Activated CD4-positive, alpha-beta T cell treated with anti-CD3 and anti-CD28 coated beads for 24 hours (primary cell): Measurements from ENCODE around the gene SNRPD3.
"Not testable (repeated sequence)": the region's sequence is repeated elsewhere in the genome, so short reads cannot be mapped to it uniquely, and the experiment has no call there.

Source experiments
- DNase-seq, 2 donors: peaks; one replicate each; pipeline ENCODE4 v3.0.0-alpha.2; 2020; ENCODE audit warnings: low read depth in 2 of 2

Gene SNRPD3

DNA sequence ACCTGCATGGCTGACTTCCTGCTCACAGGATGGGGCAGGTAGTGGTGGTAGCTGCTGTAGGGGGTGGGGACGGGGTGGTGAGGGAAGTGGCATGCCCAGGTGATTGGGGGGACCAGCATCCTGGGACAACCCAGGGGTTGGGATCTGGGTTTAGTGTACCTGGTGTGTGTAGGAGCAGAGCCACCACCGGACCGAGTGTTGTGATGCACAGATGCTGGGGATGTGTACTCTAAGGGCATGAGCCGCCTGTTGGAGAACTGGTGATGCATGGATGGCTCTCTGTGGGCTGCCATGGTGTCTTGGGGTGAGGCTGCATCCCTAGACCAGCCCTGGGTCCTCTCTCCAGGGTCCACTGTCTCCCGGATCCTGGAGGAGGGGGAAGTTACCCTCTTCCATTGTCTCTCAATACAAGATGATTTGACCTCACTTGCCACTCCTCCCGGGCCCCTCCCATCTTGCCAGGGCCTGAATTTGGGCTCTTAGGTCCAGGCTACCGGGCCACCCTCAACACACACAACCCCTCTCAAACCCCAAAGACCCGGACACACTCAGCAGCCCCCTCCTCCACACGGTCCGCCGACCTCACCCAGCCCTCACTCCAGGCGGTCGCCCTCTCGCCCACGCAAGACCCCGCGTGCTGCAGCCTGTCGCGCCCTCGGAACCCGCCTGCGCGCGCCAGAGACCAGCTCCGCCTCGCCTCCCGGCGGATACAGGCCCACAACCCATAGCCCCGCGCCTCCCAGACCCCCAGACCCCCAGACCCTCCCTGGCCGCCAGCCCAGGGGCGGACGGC lies 36.5 kb downstream of the SNRPD3 start:
- DNase-seq, result no peak

DNA sequence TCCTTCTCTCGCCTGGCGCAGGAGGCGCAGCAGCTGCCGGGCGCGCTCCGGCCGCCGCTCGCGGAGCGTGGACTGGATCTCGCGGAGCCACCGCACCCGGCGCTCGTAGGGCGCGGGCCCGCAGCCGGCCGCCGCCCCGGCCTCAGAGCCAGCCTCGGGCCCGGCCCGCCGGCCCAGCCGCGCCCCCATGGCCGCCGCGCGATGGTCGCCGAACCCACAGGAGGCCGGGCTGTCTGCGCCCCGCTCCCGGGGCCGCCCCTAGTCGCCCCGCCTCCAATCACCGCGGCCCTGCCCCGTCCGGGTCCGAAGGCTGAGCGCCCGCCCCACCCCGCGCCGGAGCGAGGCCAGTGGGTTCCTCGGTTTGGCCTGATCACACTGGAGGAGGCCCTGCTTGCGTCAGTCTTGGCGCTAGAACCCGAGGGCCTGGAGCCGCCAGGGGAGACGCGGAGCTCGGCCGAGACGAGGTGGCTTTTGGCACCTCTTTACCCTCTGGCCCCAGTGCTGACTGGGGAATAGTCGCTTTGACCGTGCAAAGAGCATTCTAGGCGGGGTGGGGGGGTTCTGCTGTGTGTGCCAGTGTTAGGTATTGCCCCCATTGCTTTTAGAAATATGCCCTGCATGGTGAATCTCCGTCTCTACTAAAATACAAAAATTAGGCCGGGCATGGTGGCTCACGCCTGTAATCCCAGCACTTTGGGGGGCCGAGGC lies 37.2 kb downstream of the SNRPD3 start, which contains the start of gene LRRC75B:
TSS of gene LRRC75B (minus strand) at position 223 of the 708 bp plus-strand sequence. CDS start at position 189, 34 bp downstream.
- peak in 1 of 2 donors; percentile 18 for DNase-seq

DNA sequence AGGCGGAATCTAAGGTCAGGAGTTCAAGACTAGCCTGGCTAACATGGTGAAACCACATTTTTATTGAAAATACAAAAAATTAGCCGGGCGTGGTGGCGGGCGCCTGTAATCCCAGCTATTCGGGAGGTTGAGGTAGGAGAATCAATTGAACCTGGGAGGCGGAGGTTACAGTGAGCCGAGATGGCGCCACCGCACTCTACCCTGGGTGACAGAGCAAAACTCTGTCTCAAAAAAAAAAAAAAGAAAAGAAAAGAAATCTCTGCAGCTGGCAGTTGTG lies 37.7 kb downstream of the SNRPD3 start:
- DNase-seq, result not testable (repeated sequence)

DNA sequence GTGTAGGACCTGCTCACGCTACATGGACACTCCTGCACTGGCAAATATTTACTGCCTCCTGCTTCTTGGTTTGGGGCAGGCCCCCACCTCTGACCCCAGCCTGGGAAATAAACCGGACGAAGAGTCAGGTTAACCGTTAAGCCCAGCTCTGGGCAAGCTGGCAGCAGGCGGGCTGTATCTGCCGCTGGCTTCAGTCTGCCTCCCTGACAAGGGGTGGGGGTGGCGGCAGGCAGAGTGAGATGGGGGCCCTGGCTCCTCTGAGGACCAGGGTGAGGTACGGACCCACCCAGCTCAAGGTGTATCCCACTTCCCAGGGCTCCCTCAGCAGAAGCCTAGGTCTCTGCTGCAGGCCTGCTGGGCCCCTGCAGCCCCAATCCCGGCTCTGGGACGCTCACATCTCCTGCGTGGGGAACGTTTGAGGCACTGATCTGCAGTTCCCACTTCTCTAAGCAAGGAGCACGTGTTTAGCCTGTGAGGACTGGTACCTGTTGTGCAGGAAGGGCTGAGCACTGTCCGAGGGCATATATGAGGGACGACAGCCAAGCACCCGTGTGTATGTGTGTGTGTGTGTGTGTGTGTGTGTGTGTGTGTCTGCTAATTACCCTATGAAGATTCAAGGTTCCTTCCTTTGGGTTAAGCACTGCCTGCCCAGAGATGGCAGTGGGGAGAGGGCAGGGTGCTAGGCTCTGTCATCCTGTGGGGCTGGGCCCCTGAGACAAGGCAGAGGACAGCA lies 38.2 kb downstream of the SNRPD3 start:
- no peak for DNase-seq

DNA sequence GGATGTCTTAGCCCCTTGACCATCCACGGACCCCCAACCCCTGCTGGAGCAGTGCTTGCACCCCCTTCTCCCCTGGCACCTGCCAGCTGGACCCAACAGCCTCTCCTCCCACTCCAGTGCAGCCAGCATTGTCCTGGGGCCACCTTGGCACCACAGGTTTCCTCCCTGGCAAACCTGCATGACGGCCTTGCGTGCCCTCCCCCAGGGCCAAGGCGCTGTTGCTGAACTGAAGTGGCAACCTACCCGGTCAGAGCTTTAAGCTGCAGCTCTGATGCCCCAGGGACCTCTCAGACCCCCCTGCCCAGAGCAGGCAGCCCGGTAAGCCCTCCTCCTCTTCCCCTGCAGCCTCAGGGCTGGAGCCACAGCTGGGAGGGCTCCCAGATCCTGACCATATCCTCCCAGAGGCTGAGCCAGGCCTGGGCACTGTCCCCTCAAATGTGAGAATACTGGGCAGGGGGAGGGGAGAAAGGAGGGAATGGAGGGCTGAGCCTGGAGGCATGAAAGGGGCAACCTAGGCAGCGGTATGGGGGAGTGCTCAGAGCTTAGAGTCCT lies 38.8 kb downstream of the SNRPD3 start:
- DNase-seq, result no peak

DNA sequence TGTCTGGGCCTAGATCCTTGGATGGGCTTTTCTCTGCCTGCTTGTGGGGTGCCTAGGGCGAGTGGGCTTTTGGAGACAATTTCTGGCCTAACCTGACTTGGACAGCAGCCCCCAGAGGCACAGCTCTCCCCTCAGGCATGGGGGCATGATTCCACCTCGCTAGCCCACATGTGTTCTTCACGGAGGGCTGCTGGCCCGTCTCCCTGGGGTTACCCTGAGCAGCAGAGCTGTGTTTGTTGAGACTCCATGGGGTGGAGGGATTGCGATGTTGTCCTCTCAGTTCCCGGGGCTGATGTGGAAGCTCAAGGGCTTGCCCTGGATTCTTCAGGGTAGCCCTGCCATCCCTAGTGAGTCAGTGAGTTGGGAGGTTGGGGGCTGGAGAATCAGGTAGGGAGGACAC lies 39.4 kb downstream of the SNRPD3 start:
- DNase-seq, result no peak

DNA sequence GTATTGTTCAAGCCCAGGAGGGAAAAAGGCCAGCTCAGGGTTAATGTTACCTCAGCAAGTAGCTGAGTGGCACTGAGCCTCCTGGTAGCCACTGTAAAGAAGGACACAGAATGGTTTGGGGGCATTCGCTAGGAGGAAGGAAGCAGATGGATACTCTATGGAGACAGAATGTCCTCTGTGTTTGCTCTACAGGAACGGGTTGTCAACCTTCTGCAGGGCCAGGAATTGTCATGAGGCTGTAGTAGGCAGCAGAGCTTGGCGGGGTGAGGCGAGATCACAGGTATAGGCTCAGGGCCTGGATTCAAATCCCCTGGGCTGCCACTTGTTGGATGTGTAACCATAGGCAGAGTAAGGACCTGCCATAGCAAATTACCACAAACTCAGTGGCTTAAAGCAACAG lies 40.1 kb downstream of the SNRPD3 start:
- no peak for DNase-seq

DNA sequence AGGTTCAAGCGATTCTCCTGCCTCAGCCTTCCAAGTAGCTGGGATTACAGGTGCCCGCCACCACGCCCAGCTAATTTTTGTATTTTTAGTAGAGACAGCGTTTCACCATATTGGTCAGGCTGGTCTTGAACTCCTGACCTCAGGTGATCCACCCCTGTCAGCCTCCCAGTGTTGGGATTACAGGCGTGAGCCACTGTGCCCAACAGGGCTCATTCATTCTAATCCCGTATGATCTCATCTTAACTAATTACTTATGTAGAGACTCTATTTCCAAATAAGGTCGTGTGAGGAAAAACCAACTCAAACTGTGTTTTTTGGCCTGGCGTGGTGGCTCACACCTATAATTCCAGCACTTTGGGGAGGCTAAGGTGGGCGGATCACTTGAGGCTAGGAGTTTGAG lies 41.3 kb downstream of the SNRPD3 start:
- DNase-seq, result not testable (repeated sequence)

DNA sequence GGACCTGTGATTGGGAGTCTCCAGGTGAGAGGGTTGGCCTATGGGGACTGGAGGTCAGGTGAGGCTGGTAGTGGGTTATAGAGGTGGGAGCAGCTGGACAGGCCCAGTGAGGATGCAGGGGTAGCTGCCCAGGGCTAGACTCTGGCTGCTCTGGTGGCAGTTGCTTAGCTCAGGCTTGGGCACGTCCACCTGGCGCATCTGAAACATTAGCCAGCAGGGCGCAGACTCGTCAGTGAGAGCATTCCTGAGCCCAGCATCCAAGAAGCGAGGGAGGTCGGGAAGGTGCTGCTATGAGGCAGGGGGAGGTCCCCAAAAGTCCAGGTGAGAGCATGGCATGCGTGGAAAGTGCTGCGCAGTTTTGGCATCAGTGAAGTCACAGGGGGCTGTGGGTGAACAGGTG lies 43.7 kb downstream of the SNRPD3 start:
- DNase-seq, result no peak

DNA sequence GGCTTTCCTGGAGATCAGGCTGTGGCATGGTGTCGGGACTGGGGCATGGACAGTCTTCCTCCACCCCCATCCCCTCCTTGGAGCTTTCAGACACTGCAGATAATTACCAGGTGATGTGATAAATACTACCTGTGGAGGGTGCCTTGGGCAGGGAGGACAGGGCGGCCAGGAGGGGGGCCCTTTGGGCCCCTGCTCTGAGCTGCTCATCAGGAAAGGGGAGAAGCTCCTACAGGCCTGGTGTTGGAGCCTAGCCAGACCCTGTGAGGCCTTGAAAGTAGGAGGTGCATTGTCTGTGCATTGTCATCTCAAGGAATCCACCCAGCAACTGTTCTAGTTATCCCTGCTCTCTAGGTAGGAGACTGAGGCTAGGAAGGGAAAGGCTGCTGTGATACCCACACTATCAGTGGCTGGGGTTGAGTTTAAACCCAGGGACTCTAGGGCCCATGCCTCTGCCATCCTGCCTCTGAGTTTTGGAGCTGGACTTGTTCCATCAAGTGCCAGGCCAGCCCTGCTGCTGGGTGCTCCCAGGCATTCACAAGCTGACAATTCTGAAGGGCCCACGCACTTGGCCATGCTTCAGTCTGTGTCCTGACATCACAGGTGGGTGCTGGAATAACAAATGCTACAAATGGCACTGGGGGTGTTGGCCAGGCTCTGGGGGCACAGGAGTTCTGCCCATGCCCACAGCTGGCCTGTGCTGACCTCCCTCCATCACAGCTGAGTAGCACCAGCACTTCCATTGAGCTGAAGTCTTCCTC lies 44.3 kb downstream of the SNRPD3 start:
- not testable (repeated sequence) for DNase-seq

DNA sequence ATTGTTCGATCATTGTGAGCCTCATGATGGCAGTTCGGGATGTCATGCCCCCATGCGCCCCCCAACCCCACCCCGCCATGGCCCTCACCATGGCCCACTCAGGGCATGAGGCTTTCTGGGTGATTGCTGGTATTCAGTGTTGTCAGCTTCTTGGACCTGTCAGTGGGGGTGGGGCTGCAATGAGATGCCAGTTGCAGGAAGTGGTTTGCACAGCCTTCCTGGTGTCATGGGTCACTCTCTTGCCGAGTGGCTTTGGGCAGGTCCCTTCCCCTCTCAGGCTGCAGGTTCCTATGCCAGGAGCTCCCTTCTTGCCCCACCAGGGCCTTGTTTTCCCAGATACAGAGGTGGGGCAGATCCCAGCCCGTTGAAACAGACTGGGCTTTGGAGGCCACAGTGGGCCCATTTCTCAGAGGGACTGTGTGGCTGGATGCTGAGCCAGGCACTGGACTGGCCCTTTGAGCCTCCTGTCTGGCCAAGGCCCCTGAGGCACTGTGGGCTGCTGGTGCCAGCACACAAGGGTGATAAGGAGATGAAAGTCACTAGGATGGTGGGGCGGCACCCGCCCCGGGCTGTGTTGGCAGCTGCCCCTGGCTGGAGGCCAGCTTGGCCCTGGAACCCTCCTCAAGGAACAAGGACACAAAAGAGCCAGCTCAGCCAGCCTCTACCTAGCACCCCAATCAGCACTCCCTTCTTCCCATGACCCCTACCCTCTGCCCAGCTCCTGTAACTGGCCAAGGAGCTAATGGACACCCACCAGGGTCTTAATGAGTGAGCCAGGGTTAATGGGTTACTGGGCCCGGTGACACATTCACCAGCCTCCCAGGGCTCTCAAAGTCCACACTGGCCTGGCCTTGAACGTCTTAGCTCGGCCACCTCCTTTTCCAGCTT lies 45.7 kb downstream of the SNRPD3 start:
- no peak for DNase-seq

DNA sequence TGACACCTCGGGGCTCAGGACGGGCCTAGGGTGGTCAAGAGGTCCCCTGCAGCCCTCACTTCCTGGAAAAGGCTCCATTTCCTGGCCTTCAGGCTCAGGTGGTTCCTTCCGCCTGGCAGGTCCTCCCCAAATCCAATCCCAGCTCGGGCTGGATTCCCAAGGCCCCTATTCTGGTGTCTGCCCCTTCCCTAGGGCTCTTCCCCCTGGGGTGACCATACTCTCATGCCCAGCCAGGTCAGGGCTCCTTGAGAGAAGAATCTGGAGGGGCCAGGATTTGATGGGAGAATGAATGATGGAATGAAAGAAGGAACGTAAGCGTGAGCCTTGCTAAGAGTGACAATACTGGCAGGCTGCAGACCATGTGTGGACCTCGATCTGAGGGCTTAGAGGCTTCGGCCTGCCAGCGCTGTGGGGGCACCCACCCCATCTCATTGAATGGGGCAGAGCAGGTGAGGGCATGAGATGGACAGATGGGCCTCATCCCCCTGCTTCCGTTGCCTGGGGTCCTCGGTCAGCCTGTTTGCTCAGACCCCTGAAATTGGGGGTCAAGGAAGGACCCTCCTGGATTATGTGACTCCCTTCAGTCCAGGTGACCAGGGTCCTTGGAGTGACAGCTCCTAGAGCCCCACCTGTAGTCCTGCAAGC lies 46.4 kb downstream of the SNRPD3 start:
- not testable (repeated sequence) for DNase-seq

DNA sequence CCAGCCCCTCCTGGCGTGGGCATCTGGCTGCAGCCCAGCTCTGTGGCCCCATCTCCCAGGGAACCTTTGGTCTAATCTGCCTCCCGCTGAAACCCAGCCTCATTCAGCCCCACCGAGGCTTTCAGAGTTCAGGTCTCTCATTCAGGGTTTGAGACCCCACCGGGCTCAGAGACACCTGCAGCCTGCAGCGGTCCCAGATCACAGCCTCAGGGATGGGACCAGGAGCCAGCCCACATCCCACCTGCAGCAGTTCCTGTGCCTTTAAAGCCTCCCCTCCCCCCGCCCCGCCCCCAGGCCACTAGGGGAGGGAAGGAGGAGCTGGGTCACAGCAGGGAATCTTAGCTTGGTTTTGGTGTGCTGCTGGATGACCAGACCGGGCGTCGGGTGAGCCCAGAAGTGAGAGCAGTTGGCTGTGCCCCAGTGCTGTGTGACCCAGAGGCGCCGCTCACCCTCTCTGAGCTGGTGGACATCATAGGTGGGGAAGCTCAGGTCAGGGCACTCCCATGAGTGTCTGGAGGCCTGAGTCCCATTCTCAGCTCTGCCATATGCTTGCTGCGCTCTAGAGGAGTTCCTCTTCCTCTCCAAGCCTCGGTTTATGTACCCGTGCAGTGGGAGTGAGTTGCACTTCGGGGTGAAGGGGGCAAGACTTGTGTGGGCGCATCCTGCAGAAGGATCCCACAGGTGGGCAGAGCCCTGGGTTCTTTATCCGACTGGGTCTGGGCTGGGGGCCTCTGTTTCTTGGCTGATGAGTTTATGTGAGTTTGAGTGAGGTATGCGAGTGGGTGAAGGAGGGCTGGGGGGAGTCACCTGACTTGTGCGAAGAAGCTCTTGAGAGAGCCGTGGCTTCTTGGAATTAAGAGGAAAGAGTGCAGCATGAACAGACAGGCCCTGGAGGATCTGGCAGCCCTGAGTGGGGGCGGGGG lies 47.3 kb downstream of the SNRPD3 start, which contains the start of gene GGT1:
TSS of gene GGT1 (plus strand) at position 347 of the 923 bp plus-strand sequence. CDS start 7,889 bp downstream, outside the sequence.
- not testable (repeated sequence) for DNase-seq

DNA sequence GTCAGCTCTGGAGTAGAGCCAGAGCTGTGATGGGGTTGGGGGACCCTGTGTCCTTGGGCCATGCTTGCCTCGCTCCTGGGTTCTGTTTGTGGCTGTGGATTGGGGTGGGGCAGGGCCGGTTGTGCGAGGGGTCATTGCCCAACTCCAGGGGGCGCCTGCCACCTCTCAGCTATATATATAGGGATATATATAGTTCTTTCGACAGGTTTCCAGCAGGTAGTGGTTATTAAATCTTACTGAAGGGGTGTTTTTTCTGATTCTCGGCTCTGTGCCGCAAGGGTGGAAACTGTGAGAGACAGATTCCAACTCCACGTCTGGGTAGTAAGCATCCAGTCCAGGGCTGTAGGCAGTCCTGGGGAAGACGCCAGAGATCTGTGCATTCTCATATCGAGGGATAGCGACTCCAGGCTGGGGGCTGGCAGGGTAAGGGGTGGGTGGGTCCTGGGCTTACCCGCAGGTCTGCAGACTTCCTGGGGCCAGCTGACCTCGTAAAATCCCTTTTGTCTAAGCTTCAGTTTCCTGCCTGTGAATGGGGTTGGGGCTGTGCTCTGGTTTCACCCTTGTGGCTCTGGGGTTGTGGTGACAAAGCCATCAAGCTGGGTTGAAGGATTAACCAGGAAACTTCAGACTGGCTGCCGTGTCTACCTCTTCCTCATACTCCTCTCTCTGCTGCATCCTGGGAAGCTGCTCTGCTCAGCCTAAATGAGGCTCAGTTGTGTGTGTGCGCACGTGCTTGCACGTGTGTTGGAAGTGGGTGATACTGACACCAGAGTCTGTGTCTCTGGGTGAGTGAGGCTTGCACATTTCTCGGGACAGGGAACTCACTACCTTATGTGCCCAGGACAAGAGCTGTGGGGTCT lies 48.2 kb downstream of the SNRPD3 start:
- peak in 1 of 2 donors; percentile 4 for DNase-seq

DNA sequence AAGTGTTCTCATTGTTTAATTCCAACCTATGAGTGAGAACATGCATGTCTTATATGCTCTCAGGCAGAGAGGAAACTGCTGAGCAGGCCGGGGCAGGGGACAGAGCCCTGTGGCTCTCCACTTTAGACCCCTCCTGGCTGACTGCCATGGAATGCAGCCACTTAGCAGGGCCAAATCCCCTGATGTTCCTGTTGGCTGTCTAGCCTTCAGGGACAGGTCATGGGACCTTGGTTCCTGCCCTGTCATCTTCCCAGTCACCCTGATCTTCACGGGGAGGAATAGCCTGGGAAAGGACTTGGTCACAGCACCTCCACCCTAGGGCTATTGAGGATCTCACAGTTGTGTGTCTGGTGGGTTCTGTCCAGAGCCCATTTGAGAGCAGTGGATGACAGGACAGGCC lies 50.5 kb downstream of the SNRPD3 start:
- DNase-seq, result not testable (repeated sequence)

DNA sequence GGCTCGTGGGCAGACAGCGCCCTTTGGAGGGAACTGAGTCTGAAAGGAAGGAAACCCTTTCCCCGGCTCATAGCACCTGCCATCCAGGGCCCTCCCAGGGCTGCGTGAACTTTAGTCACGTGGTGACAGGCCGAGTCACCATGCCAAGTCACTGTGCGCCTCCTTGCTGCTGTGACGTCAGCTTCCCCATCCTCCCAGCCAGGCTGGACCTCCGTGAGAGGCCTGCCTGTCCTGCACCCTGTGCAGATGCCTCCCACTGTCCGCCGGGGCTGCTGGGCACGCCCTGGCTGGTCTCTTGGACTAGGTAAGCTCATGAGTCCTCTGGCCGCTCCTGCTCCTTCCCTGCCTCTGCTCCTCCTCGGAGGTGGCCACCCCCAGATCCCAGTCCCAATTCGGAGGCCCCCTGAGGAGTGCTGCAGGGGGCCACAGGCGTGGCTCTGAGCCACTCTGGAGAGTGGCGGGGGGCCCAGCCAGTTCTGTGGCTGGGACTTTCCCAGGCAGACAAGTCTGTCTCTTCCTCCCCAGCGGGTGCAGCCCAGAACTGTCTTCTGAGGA lies 51.7 kb downstream of the SNRPD3 start:
- DNase-seq, result peak; percentile 23 to 45

DNA sequence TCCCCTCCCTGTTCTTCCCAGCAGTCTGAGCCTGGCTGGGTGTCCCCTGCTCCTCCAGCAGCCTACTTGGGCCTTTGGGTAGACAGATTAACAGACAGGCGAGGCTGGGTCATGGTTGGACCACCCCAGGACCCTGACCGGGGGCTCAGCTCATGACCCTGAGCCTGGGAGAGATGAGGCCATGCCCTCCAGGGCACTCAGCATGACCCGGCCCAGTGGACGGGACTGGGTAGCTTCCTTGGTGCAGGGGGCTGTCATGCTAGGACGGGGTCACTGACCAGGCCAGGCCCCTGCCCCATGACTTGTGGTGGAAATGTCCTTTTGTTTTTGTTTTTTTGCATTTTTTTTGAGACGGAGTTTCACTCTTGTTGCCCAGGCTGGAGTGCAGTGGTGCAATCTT lies 52.5 kb downstream of the SNRPD3 start:
- DNase-seq, result not testable (repeated sequence)
